ENCODE results near the gene DGKD. TPM values are rescaled to one million over a fixed set of nuclear protein-coding genes. Genes with fewer than 3 reads are reported as not detected.
A peak's percentile ranks its signal among the peaks of the same experiment; 100 is the strongest.

DGKD gene
- polyA plus RNA-seq, 3 donors, result 14.5 to 67.5 (median 16.6) TPM

GRCh38 chr2:233399306-233400225, 45.3 kb downstream of the DGKD start:
- H3K79me2 ChIP-seq (ENCODE audit: insufficient read depth, low read length), result peaks cover 50% of the 10 kb centered on the region
- no peak overlapping the region for H2AFZ ChIP-seq (ENCODE audit: insufficient read depth, low read depth, low read length, poor library complexity, severe bottlenecking)
- H3K9me3 ChIP-seq (replicated peaks in 1 of 2; ENCODE audit: control insufficient read depth in 1 of 2, insufficient read depth in 1 of 2, low read length in 2 of 2), result no peaks in the 10 kb centered on the region
- peaks cover 66 to 81% of the 10 kb centered on the region in 2 donors for H3K36me3 Mint-ChIP-seq
- no peak overlapping the region for H3K27ac ChIP-seq (ENCODE audit: low read depth in 1 of 2, low read length in 2 of 2)
- H3K9ac ChIP-seq (ENCODE audit: insufficient read depth, low read length, poor library complexity, severe bottlenecking), result no peak overlapping the region
- no peaks in the 10 kb centered on the region for H3K9me3 Mint-ChIP-seq
- H3K27me3 Mint-ChIP-seq (ENCODE audit: low read depth in 3 of 3), result no peaks in the 10 kb centered on the region
- DNase-seq, result no peak
- H3K36me3 ChIP-seq (replicated peaks in 1 of 2; ENCODE audit: control insufficient read depth in 1 of 2, insufficient read depth in 2 of 2, low read length in 2 of 2), result peaks cover 54 to 88% of the 10 kb centered on the region in 2 donors
- no peaks in the 10 kb centered on the region for H3K4me1 ChIP-seq (ENCODE audit: control insufficient read depth in 1 of 2, insufficient read depth in 2 of 2, low read length in 2 of 2)
- peaks cover 80% of the 10 kb centered on the region for H4K20me1 ChIP-seq (ENCODE audit: insufficient read depth, low read length)
- no peak overlapping the region for H3K4me2 ChIP-seq (replicated peaks; ENCODE audit: extremely low read depth, low read length, poor library complexity, severe bottlenecking)
- no peak overlapping the region for H3K4me3 Mint-ChIP-seq
- no peak overlapping the region for H3K4me3 ChIP-seq (replicated peaks in 1 of 3; ENCODE audit: low read depth in 2 of 3, low read length in 3 of 3)
- intact Hi-C loops (cut with micrococcal nuclease), result no loop called here
- no peaks in the 10 kb centered on the region for H3K27me3 ChIP-seq (ENCODE audit: control insufficient read depth in 2 of 2, insufficient read depth in 2 of 2, low read length in 2 of 2)
- WGBS (ENCODE audit: insufficient coverage), result 23% methylated on average over 6 of the region's 8 CpGs
- no peaks in the 10 kb centered on the region for H3K4me1 Mint-ChIP-seq
- peak overlapping the region in 6 of 7 donors; percentile 13 to 72 (median 42) for H3K27ac Mint-ChIP-seq
- TF ChIP-seq CTCF (IDR thresholded peaks at IDR 0.05), result no peak

GRCh38 chr2:233400341-233400740, 46.0 kb downstream of the DGKD start:
- Histone ChIP-seq H3K27me3 (ENCODE audit: control insufficient read depth in 2 of 2, insufficient read depth in 2 of 2, low read length in 2 of 2) (no peaks in the 10 kb centered on the region), H3K36me3 (replicated peaks in 1 of 2; ENCODE audit: control insufficient read depth in 1 of 2, insufficient read depth in 2 of 2, low read length in 2 of 2) (peaks cover 51 to 88% of the 10 kb centered on the region in 2 donors), H3K27ac (ENCODE audit: low read depth in 1 of 2, low read length in 2 of 2) (peak overlapping the region in 1 of 2 donors; percentile 4), H3K4me3 (replicated peaks in 1 of 3; ENCODE audit: low read depth in 2 of 3, low read length in 3 of 3) (no peak overlapping the region), H3K79me2 (ENCODE audit: insufficient read depth, low read length) (peaks cover 42% of the 10 kb centered on the region), H3K9ac (ENCODE audit: insufficient read depth, low read length, poor library complexity, severe bottlenecking) (no peak overlapping the region), H2AFZ (ENCODE audit: insufficient read depth, low read depth, low read length, poor library complexity, severe bottlenecking) (no peak overlapping the region), H3K4me2 (replicated peaks; ENCODE audit: extremely low read depth, low read length, poor library complexity, severe bottlenecking) (no peak overlapping the region), H4K20me1 (ENCODE audit: insufficient read depth, low read length) (peaks cover 80% of the 10 kb centered on the region), H3K9me3 (replicated peaks in 1 of 2; ENCODE audit: control insufficient read depth in 1 of 2, insufficient read depth in 1 of 2, low read length in 2 of 2) (no peaks in the 10 kb centered on the region), H3K4me1 (ENCODE audit: control insufficient read depth in 1 of 2, insufficient read depth in 2 of 2, low read length in 2 of 2) (no peaks in the 10 kb centered on the region)
- WGBS (ENCODE audit: insufficient coverage), result 88% methylated on average over 1 of the region's 6 CpGs
- peak overlapping the region in 4 of 7 donors; percentile 21 to 73 (median 68) for H3K27ac Mint-ChIP-seq
- H3K4me1 Mint-ChIP-seq, result no peaks in the 10 kb centered on the region
- intact Hi-C loops (cut with micrococcal nuclease), result no loop called here
- H3K9me3 Mint-ChIP-seq, result no peaks in the 10 kb centered on the region
- no peak for DNase-seq
- peaks cover 63 to 81% of the 10 kb centered on the region in 2 donors for H3K36me3 Mint-ChIP-seq
- TF ChIP-seq CTCF (IDR thresholded peaks at IDR 0.05), result no peak
- no peaks in the 10 kb centered on the region for H3K27me3 Mint-ChIP-seq (ENCODE audit: low read depth in 3 of 3)
- no peak overlapping the region for H3K4me3 Mint-ChIP-seq
